GM10266 (cell line): ENCODE data around the gene ITGB4.

ENCODE experiments used
- DNase-seq: peaks from one replicate; pipeline ENCODE4 v3.0.0; 2012; ENCODE audit errors: extremely low spot score
- CTCF ChIP-seq: IDR thresholded peaks from 2 replicates; pipeline ENCODE4 v1.5.1; 2012; ENCODE audit warnings: mild to moderate bottlenecking, low read depth; ENCODE audit not compliant: control insufficient read depth, insufficient read depth; ENCODE audit errors: missing control alignments

Gene ITGB4

GRCh38 chr17:75806822-75807500 is 85.7 kb downstream of the ITGB4 start:
- no peak for DNase-seq
- no peak for TF ChIP-seq CTCF
